ENCODE results near the gene BRD7.

The BRD7 gene

DNA sequence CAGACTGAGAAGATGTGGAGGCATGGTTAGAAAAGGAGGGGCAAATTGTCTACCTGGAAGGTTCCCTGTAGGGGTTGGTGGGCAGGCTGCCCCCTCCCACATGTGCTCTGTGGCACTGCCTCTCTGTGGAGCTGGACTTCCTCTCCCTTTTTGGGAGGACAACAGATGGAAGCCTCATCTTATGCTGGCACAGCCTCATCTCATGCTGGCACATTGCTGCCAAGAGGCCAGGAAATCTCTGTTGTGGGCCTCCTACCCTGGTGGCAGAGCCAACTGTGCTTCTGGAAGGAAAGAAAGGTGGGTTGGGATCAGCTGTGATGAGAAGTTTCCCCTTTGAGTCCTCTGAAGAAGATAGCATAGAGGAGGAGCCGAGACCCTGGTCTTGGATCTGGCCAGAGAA, 19.7 kb upstream of the BRD7 start:
- DNase-seq = no peak
- no peak for ATAC-seq

- DNase-seq (no peak), ATAC-seq (no peak)
Observed at GRCh38 chr16:50386774-50387173, 18.0 kb upstream of the BRD7 start.

- DNase-seq (no peak), ATAC-seq (no peak)
Observed at GRCh38 chr16:50386139-50386538, 17.4 kb upstream of the BRD7 start.

DNA sequence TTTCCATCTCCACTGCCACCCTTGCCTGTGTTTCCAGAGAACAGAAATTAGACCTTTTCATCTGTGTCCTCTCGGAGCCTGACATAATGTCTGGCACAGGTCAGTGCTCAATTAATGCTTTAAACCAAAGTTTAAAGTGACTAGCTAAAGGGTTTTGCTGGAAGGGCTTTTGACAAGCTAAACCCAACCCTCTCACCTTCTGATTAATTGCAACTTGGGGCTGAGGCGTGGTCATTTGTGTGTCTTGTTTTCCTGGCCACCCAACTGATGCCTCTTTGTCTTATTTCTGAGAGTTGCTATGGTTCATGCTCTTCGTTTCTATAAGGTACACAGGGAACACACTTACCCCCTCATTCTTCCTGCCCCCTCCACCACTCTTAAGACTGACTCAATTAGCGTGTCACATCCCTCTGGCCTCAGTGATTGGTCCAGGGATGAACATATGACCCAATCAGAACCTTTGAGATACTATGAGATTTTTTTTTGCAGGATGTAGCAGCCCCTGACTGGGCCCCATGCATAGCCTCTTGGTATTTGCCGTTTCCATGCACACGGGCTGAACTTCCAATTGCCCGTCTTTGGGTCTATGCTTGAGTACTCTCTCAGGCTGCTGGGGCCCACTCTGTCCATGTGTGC, 15.8 kb upstream of the BRD7 start:
- DNase-seq (no peak), ATAC-seq (no peak)

DNA sequence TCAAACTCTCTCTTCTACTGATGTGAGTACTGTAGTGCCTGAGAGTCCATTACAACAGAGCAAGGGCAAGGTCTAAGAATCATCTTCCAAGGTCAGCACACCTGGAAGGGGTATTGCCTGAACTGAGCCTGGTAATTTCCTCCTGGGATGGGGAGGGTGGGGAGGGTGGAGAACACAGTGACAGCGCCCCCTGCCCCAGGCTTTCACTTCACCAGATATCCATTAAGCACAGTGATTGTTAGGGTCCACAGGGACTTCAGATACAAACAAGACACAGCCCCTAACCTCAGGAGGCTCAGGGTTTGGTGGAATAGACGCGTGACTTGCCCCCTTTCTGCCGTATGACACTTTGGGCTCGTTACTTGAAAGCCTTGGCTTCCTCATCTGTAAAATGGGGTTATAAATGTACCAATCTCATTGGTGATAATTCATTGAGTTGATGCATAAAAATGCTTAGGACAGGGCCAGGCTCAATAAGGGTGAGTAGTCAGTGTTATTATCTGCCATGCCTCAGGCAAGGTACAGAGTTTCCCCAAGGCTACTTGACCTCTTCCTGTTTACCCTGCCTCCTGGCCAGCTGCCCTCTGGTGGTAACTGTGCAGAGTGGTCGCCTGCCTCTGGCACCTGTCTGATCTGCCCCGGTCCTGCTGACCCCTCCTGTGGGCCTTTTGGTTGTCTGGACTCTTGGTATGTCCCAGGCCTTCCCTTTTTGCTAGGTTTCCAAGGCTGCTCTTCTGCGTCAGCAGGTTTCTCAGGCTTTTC, 13.1 kb upstream of the BRD7 start:
- DNase-seq (no peak), ATAC-seq (no peak)

- ATAC-seq (no peak), DNase-seq (no peak)
Observed at GRCh38 chr16:50378417-50378816, 9.6 kb upstream of the BRD7 start.

DNA sequence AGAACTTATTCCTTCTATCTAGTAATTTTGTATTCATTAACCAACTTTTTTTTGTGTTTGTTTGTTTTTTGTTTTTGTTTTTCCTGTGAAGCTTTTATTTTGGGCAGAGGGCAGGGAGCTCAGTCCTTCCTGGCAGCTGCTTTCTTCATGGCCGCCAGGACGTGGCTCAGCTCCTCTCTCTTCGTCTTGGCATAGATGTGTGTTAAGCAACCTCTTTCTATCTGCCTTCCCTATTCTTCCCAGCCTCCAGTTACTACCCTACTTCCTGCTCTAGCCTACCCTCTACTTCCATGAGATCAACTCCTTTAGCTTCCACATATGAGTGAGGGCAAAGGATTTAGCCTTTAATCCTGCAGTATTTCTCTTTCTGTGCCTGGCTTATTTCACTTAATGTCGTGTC, 8.2 kb upstream of the BRD7 start:
- ATAC-seq (no peak), DNase-seq (no peak)

GRCh38 chr16:50373780-50374179, 5.0 kb upstream of the BRD7 start:
- ATAC-seq (no peak), DNase-seq (no peak)

DNA sequence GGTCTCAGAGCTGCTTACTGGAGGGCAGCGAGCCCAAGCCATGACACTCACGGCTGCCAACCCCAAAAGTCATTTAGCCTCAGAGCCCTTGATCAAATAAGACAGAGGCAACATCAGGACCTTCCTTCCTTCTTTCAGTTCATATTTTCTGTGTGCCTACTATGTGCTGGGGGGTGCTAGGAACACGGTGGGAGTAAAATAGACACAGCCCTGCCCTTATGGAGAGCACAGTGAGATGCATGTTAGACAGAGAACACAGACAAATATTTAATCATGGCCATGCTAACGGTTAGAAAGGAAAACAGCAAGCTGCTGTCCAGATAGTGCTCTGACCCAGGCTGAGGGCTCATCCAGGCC, 4.5 kb upstream of the BRD7 start:
- ATAC-seq (no peak), DNase-seq (no peak)

- no peak for DNase-seq
- ATAC-seq = no peak
Observed at GRCh38 chr16:50372611-50373344, 4.0 kb upstream of the BRD7 start.

DNA sequence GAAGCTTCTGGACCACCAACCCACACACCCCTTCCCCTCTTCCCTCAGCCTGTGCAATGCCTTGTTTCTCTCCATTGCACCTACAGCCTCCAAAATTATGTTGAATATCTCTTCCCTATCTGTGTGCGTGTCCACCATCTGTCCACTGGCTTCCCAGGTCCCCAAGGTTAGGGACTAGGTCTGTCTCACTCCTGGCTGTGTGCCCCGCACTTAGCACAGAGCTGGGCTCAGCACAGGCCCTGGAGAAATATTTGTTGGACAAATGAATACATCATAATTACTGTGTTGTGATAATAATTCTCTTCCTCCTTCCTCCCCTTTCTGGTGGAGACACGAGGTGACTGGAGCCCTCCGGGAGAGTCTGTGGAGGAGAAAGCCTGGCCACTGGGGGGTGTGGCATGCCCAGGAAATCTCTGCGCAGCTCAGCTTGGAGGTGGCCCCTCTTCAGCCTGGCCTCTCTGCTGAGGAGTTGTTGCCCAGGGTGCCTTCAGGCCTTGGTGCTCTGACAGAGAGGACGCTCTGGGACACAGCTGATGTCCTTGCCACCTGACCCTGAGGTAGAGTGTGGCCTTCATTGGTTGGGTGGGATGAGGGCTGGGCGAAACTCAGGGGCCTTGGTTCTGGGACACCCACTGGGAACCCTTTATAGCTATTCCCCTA, 3.3 kb upstream of the BRD7 start:
- DNase-seq (no peak), ATAC-seq (no peak)

DNA sequence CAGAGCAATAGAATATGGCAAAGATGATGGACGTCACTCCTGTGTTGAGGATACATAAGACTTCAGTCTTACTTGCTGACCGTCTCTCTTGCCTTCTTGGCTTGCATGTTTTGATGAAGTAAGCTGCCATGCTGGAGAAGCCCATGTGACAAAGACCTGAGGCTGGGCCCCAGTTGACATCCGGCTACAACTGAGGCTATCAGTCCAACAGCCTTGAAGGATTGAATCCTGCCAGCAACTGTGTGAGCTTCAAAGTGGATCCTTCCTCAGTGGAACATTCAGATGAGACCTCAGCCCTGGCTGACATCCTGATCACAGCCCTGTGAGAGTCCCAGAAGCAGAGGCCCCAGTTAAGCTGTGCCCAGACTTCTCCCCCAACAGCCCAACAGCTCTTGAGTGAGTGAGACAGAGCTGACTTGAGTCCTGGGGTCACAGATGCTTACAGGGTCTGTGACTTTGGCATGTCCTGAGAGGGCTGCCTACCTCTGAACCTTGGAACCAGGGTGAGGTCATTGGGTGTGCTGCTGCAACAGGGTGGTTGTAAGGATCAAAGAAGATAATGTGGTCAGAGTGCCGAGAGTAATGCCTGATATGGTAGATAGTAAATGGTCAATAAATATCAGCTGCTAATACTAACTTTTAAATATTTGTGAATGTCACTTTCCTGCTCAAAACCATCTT, 2.4 kb upstream of the BRD7 start:
- no peak for ATAC-seq
- no peak for DNase-seq

DNA sequence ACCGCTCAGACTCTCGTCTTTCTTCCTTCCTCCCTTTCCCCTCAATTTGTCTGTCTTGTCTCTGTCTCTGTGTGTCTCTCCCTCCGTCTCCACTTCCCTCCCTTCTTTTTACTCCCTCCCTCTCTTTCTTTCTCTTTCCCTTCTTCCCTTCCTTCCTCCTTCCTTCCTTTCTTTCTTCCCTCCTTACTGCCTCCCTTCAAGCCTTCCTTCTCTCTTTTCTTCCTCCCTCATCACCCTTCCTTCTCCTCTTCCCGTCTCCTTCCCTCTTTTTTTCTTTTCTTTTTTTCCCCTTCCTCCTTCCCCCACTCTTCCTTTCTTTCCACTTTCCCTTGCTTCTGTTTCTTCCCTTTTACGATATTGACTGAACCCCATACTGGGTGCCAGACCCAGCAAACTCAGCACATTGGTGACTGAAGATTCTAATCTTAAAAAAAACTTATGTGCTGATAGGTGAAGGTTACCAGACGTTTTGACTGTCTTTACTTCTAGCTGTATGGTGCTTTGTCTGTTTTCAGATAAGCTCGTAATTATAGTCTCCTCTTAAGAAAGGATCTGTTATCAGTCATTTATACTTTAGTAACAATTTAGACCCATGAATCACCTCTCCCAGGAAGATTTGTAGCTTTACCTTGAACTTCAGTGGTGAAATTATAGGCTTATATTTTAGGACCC, 481 bp upstream of the BRD7 start:
- DNase-seq (no peak), ATAC-seq (no peak)

- no peak for ATAC-seq
- DNase-seq = no peak
Observed at GRCh38 chr16:50367777-50368409, 895 bp downstream of the BRD7 start.

DNA sequence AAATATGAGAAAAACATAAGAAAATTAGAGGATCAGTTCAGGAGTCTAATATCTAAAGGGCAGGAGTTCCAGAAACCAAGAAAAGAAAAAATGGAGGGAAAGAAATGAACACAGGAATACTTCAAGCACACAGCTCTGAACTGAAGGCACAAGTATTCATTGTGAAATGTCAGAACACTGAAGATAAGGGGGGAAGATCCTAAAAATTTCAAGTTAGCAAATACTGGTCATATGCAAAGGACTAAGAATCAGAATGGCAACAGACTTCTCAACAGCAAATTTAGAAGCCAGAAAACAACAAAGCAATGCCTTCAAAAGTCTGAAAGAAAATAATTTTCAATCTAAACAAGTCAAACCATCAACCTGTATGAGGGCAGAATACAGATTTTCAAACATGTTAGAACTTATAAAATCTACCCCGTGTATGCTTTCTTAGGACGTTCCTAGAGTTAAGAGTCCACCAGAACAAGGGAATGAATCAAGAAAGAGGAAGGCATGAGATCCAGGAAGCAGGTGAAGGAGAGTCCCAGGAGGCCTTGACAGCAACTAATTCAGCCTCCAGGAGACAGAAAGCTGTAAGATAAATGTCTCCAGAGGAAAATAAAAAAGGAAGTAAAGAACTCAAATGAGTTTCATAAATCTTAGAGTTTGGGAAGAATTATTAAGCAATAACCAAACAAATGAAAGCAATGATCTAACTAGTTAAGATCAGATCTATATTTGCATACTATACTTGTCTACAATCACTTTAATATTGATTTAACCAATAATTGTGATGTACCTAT, 2.8 kb downstream of the BRD7 start:
- no peak for DNase-seq
- no peak for ATAC-seq

DNA sequence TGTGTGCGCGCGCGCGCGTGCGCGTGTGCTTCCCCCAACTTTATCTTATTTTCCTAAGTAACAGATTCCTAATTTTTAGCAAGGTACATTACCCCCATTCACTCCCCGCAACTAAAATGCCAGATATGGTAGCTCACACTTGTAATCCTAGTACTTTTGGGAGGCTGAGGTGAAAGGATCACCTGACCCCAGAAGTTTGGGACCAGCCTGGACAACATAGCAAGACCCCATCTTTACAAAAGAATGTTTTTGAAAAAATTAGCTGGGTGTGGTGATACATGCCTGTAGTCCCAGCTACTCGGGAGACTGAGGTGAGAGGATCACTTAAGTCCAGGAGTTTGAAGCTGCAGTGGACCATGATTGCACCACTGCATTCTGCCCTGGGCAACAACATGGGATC, 5.1 kb downstream of the BRD7 start:
- DNase-seq (no peak), ATAC-seq (no peak)

GRCh38 chr16:50360779-50361178, 8.0 kb downstream of the BRD7 start:
- no peak for ATAC-seq
- DNase-seq = no peak

GRCh38 chr16:50360033-50360778, 8.6 kb downstream of the BRD7 start:
- ATAC-seq (no peak), DNase-seq (no peak)

GRCh38 chr16:50359626-50360025, 9.2 kb downstream of the BRD7 start:
- DNase-seq (no peak), ATAC-seq (no peak)
